HG03097 (cell line): ENCODE measurements around the gene AMBP.

Experiments used
- ATAC-seq: cut with Tn5 transposase; IDR thresholded peaks from one replicate; pipeline ENCODE4 v1.9.1; 2021; ENCODE audit not compliant: unreplicated experiment, low FRiP score

Gene AMBP

DNA sequence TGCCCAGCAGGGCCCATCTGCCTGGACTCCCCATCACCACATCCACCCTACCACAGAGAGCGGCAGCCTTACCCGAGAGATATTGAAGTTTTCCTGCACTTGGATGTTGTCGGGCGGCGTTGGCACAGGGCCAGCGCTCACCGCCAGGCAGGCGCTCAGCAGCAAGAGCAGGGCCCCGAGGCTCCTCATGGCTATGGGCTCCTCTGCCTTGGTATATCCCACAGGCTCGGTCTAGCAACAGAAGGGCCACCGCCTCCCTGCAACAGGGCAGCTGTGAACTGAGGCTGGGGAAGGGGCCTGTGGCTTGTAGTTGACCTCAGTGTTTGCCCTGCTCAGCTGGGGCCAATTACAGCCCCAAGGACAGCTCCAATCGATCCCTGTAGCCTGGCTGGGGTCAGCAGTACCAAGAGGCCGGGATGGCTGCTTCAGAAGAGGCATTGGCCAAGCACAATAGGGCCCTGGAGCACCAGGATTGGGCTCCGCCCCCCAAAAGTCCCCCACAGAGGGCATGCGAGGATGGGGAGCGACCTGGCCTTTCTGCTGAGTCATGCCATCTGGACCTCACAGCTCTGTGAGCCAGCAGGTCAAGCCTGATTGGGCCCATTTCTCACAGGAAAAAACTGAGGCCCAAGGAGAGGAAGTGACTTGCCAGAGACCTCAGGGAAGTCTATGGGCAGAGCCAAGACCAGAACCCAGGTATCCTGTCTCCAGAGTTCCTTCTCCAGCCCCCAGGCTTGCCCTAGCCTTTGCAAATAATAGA, at the start of gene AMBP:
Gene AMBP, minus strand, starts transcription at position 280 of the 760 bp plus-strand sequence. Its CDS starts 91 bp downstream, at position 189.
- ATAC-seq = no peak

DNA sequence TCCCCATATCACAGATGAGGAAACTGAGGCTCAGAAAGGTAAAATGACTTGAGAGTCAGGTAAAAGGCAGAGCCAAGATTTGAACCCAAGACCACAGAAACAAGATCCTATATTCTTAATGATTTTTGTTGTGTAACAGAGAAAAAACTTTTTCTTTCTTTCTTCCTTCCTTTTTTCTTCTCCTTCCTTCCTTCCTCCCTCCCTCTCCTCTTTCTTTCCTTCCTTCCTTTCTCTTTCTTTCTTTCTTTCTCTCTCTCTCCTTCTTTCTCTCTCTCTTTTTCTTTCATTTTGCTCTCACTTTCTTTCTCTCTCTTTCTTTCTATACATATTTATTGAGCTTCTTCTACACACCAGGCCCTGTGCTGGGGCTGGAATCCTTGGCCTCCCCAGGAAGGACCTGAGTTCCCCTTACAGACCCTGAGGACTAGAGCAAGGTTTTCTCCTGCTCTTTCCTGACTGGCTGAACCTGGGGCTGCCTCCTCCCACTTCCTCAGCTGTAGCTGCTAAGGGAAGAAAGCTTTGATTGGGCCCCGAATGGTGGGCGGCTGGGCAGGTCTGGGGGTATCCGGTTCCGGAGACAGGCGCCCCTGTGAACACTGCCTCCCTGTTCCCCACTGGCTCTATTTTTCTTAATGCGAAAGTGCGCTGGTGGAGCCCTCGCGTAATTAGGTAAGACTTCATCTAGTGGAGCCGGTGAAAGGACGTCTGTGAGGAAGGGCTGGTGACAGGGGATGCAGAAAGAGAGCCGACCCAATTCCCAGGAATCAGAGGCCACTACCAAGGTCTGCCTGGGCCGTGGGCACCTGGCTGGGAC, 48.4 kb upstream of the AMBP start:
- no peak for ATAC-seq

DNA sequence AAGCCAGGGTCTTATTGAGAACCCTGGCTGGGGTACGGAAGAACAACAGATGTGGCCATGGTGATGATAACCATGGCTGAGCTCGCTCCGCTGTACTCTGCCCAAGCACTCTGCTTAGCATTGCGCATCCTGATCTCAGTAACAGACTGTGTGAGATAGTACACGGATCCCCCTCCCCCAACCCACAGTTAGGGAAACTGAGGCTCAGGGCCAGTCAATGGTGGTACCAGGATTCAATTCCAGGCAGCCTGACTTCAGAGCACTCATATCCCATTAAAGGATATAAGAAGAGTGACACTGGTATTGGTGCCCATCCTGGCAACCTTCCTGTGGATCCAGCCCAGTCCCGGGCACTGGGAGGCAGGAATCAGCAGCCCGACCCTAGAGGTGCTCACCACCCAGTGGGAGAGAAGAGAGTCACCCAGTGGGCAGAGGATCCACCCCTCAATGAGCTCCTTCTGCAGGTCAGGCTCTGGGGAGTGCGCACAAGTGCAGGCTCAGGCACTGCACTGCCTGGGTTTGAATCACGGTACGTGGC, 47.4 kb upstream of the AMBP start:
- no peak for ATAC-seq

DNA sequence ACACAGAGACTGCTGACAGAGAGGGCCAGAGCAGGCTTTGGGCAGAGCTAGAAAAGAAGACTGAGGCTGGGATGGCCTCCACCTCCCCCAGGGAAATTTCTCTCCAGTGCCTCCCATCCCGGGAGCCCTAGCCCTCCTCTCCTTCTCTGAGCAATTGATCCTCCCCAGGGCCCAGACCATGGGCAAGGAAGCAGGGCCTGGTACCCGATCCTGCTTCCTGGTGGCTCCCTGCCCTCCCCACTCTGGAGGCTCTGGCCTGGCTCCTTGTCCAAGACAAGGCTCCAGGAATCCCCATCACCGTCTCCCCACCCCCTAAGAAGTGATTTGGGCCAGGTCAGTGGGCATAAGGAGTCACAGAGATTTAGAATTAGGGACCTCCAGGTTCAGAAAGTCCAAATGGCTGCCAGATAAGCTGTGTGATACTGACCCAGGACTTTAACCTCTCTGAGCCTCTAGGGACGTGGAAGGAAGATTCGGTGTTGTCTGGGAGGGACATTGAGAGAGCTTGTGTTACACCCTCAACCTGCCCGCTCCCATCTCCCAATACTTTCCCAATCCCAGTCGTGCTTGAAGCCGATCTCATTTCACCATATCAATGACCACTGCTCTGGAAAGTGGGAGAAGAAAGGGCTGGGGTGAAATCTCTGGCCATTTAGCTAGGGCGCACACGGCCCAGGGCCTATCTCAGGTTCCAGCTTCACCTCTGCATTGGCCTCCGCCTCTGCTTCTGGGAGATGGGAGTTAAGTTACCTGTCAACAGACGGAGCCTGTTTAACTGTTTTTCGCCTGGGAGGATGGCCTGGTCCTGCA, 46.8 kb upstream of the AMBP start:
- no peak for ATAC-seq

DNA sequence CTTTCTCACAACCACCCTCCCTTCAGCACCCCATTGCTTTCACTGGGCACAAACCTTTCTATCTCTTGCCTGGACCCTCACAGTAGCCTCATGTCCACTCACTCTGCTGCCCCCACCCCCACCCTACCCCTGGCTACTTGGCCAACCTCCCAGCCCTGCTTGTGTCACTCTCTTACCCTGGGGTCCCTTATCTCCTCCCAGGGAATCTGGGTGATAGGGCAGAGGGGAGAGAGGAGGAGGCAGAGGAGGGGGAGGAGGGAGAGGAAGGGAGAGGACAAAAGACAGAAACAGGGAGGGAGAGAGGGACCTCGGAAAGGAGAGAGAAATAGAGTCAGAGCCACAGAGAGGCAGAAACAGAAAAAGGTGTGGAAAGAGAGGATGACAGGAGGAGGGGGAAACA, 46.0 kb upstream of the AMBP start:
- ATAC-seq = no peak

DNA sequence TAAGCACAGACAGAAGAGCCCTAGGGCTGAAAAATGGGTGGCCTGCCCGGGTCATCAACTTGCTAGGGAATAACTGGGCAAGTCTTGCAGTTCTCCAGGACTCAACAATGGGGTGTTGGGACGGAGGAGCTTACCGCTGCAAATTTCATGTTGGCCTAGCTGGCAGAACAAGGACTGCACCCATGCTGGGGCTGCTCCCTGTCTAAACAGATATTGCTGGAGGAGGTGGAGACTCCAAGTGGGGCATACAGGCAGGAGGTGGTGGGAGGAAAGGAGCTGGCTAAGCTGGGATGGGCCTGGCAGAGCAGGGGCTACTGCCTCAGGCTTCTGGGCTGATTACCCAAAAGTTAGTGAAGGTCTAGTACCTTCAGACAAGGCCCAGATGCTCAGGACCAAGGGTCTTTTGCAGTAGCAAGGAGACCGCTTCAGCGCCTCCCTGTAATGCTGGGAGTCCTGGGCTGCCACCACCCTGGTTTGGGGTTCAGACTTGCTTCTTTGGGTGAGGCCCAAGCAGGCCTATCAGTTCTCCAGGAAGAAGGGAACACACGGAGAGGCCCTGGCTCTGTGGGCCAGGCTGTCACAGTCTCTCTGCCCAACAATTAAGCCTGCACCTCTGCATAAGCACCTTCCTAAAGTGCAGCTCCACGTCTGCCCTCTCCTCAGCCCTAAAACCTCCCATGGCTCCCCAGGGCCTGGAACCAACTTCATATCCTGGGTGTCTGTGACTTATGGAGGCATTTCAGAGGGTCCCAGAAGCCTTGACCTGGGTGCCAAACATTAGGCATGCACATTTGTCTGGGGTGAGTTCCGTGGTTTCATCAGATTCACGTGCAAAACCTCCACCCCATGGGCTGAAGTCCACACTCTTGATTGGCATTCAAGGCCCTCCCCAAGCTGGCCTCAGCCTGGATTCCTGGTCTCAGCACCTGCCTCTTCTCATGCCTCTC, 45.2 kb upstream of the AMBP start:
- no peak for ATAC-seq

DNA sequence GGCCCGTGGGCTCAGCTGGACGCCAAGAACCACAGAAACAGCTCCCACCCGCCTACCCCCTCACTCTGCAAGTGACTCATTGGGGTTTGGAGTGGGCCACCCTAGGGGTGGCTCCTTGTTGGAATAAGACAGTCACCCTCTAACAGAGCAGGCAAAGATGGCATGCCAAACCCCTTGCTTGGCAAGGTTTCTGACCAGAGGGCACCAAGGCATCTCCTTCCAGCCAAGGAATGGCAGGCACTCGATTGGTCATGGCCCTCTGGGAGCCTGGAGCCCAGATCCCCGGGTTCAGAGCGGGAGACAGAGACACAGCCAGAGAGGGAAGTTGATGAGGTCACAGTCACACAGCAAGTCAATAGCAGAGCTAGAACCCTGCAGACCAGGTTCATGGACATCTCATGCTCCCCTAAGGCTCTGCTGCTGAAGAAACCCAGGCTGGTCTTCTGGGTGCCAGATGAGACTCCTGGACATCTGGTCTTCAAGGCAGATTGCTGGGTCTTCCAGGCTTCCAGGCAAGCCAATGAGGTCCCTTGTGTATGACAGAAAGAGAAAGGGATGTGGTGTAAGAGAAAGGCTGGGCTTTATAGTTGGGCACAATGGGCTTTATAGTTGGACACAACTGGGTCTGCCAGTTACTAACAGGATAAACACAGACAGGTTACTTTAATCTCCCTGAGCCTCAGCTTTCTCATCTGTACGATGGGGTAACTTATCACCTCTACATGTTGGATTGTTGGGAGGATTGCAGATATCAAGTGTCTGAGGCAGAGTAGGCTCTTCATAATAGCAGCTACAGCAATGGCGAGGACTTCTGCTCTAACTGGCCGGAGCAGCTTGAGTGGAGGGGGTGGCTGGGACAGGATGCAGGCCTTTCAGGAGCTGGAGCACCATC, 44.3 kb upstream of the AMBP start:
- ATAC-seq = no peak

DNA sequence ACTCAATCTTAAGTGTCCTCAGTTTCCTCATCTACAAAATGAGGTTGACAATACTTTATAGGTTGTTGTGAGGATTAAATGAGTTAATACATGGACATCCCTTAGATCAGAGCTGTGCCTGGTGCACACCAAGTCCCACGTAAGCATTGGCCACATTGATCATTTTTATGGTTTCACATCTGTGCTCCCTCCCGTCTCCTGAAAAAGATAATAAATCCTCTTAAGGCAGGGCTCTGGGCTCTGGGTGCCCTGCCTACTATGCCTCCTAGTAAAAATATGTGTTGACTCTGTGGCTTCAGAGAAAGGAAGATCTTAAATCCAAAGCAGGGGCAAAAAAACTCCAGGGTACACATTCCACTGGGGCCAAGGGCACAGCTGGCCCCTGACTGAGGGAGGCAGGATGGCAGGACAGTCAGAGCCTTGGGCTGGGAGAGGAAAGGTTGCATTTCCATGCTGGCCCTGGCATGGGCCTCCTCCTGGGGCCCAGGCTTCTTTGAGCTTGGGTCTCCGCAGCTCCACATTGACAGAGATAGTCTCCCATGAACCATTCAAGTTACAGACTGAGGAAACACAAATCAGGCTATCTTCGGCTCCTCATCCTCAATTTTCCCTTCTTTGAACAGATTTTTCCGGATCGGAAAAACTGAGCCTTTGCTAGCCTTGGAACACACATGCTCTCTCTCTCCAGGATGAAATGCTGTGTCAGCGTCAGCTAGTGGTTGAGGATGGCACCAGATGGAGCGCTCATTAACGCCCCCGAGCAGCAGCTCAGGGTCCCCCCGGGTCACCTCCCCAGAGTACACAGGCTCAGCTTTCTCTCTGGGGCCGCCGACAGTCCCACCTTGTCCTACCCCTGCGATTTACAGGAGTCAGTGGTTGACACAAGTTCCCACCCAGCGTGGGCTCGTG, 43.4 kb upstream of the AMBP start:
- no peak for ATAC-seq

DNA sequence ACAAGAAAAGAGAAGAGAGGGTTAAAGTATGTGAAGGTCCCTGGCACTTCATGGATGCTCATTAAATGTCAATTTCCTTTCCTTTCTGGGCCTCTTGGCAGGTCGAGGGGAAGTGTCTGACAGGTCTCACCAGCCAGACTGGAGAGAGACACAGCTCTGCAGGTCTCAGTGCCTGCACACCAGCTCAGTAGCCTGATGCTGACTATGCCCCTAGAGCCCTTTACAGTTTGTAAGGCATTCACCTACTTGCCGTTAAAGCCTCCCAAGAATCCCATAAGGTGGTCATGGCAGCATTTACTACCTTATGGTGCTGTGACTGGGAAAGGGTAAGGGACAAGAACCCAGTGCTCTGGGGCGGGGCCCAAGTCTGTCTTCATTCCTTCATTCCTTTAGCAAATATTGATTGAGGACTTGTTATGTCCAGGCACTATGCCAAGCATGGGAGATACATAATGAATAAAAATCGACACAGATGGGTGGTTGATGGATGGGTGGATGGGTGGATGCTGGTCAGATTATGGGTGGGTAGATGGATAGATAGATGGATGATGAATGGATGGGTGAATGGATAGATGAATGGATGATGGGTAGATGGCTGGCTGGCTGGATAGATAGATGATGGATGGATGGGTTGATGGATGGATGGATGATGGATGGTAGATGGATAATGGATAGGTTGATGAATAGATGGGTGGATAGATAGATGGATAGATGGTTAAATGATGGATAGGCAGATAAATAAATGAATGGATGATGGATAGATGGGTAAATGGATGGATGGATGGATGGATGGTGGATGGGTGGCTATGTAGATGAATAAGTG, 42.3 kb upstream of the AMBP start:
- no peak for ATAC-seq

DNA sequence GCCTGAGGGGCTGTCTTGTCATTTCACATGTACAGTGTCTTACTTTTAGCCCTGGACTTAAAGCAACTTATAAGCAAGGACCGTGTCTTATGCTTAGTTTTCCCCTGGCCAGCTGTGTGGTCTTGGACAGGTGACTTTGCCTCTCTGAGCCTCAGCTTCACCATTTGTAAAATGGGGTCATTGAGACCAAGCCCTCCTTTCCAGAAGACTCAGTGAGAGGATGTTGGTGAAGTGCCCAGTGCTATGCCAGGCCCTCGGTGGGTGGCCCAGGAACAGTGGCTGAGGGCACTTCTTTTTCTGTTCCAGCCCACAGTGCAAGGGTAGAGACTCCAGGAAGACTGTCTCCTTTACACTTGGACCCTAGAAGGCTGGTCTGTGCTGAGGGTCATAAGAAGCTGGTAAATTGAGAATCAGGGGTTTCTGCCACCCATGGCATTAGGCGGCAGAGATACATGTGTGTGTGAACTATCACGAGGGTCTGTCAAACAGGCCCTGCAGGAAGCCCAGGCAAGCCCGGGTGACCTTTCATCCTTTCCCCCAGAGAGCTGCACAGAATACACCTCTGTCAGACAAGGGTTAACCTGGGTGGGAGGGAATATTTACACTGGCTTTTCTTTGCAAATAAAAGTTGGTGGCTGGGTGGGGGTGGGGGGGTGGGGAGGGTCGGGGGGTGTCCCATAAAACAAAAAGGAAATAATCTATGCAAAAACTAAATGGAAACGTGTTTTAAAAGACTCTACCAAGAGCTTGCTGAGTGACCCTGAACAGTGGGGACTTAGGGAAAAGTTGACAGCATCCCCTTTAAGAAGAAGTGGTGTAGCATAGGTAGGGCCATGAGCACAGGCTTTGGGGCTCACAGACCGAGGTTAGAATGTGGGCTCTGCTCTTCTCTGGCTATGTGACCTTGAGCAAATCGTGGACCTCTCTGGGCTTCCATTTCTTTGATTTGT, 41.4 kb upstream of the AMBP start:
- no peak for ATAC-seq

DNA sequence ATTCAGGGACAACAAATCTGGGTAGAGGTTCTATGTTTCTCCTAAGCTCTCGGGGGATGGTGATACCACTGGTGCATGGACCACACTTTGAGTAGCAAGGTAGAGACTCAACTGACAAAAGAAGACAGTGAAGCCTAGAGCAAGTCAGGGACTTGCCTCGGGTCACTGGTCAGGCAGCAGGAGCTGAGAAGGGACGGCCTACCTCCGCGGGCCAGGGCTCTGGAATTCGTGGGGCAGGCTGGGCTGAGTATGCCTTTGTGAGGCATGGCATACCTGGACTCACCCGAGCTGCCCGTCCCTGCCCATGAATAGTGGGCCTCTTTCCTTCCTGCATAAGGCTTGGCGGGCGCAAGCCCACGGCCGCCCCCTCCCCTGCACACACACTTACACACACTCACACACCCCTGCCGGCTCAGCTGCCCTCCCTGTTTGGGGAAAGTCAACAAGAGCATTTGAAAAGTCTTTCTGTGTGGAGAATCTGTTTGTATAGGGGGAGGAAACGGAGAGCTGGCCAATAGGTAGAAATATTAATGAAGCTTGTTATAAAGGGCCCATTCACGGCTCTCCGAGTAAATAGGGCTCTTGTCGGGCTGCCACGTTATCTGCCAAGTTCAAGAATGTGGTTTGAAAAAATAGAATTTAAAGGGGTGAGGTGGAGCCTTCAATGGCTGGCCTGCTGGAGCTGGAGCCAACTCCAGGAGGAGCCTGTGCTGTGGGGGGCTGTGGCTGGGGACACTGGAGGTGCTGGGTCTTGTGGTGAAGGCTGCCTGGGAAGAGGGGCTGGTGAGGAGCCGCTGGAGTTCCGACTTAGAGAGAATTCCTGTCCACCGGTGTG, 40.1 kb upstream of the AMBP start:
- no peak for ATAC-seq

DNA sequence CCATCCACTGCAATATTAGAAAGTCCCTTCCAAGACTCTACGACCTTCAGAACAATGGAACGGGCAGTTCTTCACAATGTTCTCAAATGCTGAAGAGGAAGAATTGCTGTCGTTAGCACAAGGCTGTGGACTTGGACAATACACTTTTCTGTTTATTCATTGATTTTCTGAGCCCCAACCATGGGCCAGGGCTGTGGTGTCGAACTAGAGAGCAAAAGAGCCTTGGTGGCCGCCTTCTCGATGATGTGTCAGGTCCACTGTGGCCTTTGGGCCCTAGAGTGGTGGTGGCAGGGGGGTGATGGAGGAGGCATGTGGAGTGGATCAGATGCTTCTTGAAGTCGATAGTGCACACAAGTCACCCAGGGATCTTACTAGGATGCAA, 39.5 kb upstream of the AMBP start:
- no peak for ATAC-seq

DNA sequence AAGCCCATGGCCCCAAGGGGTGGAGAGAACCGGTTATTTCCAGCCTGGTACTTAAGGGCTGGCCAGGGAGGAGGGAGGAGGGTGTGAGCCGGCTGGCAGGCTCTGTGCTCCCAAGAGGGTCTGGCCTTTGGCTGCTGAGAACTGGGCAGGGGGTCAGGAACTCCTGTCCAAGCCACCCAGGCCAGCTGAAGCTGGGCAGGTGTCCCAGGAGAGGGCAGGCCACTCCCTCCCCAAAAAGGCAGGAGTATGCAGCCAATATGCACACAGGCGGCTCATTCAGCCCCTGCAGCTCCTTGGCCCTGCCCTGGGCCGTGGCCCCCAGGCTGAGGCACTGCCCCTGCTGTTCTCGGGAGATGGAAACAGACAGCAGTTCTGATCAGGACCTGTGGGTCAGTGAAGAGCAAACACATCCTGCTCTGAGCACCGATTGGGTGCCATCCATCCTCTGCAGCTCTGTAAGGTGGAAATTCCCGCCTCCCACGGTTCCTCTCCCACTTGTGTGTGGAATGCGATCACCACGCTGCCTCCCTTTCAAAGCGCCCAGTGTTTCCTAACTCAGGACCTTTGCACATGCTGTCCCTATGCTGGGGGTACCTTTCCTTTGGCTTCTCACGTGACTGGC, 38.1 kb upstream of the AMBP start:
- no peak for ATAC-seq

DNA sequence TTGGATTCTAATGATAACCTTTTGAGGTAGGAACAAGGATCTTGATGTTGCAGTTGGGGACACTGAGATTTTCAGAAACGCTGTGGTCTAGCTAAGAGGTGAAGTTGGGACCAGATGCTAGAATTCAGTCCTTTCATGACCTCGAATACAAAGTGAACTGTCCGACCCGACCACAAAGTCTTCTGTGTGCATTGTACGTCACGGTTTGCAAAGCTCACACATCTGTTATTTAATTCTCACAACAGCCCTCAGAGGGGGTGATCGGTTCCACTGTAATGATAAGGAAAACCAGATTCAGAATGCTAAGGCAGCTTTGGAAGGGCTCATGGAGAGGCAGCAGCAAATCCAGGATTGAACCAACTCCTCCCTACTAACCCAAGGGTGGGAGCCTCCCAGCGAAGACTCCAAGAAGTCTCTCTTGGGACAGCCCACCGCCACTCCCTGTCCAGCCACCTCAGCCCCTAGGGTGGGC, 37.6 kb upstream of the AMBP start:
- ATAC-seq = no peak
